ENCODE results near the gene LMX1B.

DNA sequence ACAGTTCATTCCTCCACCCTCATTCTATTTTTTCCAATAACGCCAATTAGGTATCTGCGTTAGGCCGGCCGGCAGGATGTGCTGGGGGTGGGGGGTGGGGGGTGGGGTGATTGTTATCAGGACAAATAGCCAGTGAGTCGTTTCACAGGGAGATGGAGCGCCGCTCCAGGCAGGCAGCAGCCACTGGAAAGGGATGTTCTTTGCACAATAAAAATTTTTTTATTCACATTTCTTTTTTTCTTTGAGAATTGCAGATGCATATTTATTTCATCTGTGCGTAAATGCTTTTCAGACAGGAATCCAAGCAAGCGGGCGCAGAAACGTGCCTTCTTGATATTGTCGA, 4.1 kb downstream of the LMX1B start:
- TF ChIP-seq POLR2AphosphoS5 (IDR thresholded peaks at IDR 0.05; ENCODE audit: borderline replicate concordance, low read depth, low read length) (no peak), EZH2 (IDR thresholded peaks at IDR 0.05) (no peak)

All from SK-N-MC (cell line).